Activated gamma-delta T cell (primary cell): Measurements from ENCODE around the gene AHI1.

Source experiments
- DNase-seq: peaks from one replicate; lab custom pipeline; 2025; lab: John Stamatoyannopoulos, UW

AHI1 gene

DNA sequence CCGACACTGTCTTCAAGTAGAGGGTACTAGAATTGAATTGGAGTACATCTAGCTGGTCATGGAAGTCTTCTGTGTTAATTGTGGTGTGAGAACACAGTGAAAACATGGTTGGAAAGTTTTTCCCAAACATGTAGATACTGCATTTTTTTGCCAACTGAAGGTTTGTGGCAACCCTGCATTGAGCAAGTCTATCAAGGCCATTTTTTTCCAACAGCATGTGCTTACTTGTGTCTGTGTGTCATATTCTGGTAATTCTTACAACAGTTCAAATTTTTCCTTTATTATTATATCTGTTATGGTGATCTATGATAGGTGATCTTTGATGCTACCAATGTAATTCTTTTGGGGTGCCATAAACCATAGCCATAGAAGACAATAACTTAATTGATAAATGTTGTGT is 169.4 kb downstream of the AHI1 start:
- DNase-seq = no peak

- DNase-seq = no peak
Observed at GRCh38 chr6:135325624-135326424, 171.7 kb downstream of the AHI1 start.

- DNase-seq = no peak
Observed at GRCh38 chr6:135324531-135324930, 173.0 kb downstream of the AHI1 start.

GRCh38 chr6:135323979-135324378 is 173.6 kb downstream of the AHI1 start:
- DNase-seq = no peak

DNA sequence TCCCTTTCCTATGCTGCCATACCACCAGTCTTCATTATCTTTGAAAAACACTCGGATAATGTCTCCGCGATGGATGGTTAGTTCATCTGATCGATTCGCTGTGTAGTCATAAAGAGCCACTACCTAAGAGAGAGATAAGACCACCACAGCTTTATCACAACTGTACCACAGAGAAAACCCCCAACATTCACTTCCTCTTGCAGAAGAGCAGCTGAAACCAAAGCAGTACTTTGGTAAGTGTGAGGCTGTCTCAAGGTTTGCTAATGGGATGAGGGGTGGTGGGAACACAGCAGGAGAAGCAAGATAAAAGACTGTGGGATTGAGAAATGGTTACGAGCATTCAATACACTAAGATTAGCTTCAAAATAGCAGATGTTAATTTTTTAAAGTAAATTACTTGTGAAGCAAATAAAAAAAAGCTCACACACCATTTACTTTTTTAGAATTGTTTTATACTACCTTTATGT is 174.3 kb downstream of the AHI1 start:
- DNase-seq = no peak

DNA sequence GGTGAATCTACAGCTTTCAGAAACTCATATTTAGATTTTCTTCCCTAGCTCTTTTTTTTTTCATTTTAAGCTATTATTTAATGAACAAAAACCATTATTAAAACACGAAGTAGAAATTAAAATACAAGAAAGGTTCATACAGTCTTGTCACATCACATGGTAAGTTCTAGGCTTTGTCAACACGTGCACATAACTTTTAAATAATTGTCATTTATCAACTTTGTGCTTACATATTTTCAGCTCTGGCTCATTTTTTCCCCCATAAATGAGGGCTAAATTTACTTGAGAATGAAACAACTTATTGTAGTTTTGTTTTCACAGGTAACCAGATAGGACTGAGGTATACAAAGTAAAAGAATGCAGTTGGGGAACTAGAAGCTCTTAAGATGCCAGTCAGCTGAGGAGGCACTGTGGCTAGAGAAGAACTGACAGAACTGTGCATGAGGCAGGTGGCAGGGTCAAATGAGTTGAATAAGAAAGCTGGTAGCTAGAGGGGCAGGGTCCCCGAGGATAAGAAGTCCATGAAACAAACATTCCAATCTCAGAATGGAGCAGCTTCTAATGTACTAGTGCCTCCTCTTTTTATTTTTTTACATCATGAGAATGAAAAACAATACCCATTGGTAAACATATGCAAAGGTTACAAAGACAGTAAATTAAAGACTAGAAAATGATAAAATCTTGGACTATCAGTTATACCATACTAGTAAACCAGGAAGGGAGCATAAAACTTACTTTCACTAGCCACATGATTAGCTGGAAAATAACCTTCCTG is 174.9 kb downstream of the AHI1 start:
- DNase-seq = no peak

DNA sequence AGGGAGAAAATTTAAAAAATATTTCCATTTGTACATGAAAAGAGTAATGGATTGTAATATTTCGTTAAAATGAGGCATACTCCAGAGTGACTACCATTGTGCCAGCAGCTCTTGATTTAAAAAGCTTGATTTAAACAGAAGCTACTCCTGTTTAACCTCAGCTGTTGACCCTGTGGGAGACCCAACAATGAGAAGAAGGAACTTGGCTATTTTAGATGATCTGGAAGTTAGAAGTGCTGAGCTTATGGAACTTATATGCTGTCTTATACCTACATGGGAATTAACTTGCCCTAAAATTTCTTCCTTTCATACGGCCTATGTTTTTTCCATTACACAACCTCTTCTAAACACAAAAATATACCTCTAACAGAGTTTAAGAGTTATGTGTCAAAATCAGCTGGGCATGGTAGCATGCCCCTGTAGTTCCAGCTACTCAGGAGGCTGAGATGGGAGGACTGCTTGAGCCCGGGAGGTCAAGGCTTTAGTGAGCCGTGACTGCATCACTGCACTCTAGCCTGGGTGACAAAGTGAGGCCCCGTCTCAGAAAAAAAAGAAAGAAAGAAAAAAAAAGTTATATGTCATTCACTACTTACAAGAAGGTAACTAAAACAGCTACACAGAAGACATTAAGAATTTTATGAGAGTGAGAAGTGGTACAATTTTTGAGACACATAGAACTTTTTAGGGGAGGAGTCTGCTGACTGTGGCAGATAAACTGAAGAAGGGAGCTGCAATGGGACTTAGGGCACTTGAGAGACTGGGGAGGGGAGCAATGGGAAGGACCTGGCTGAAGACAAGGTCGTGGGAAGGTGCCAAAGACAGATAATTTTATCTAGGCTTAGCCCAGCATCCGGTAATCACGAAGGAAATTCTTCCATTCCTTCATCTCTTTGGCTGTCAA is 176.6 kb downstream of the AHI1 start:
- no peak for DNase-seq

- no peak for DNase-seq
Observed at GRCh38 chr6:135319819-135320218, 177.7 kb downstream of the AHI1 start.

DNA sequence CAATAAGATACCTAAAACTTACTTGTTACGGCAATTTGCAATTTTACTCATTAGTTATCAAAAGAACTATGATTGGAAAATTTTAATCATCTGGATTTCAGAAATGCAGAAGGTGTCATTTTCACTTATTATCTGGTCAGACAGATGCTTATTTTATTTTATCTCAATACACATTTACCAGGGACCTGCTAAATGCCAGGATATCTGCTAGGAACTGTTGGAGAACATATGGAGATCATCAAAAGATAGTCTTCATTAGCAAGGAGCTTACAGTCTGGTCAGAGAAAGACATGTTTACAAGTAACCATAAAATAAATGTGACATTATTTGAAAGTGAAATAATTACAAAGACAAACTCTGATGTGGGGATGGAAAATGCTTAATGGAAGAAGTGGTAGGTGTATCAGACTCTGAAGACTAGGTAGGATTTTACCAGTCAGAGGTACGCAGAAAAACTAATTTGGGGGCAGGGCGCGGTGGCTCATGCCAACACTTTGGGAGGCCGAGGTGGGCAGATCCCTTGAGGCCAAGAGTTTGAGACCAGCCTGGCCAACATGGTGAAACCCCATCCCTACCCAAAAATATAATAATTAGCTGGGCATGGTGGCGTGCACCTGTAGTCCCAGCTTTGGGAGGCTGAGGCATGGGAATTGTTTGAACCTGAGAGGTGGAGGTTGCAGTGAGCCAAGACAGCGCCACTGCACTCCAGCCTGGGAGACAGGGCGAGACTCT is 178.6 kb downstream of the AHI1 start:
- DNase-seq = no peak

GRCh38 chr6:135314543-135314942 is 183.0 kb downstream of the AHI1 start:
- DNase-seq = no peak

GRCh38 chr6:135311446-135312200 is 185.9 kb downstream of the AHI1 start:
- no peak for DNase-seq

GRCh38 chr6:135310291-135310690 is 187.2 kb downstream of the AHI1 start:
- no peak for DNase-seq

GRCh38 chr6:135306740-135307420 is 190.7 kb downstream of the AHI1 start:
- no peak for DNase-seq

- DNase-seq = no peak
Observed at GRCh38 chr6:135306166-135306565, 191.4 kb downstream of the AHI1 start.

DNA sequence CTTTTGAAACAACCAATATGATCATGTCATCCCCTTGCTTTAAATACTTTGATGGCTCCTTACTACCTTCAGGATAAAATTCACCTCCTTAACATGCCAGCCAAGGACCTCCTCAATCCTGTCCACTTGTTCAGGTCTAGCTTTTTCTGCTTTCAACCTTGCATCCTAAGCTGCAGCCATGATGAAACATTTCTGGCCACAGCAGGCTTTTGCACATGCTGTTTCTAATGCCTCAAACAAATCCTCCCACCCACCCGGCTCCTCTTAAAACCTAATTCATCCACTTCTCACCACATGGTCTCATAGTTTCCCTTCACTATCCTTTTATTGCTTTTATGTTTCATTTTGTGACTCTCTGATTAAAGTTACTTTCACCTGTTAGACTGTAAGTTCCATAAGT is 191.9 kb downstream of the AHI1 start:
- DNase-seq = no peak

DNA sequence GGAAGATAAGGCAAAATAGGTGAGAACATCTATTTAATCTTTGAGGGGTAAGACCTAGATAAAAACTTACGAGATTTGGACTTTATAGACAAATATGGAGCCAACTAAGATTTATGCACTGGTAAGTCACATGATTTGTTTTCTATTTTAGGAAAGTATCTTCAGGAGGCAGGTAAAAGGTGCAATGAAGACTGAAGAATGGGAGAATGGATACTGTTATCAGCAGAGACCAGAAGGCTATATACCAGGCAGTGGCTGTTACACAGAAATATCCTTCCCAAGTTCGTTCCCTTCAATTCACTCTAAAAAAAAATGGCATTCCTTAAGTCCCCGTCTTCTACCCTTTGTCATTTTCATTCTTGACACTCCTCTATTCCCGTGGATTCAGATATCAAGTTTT is 192.7 kb downstream of the AHI1 start:
- no peak for DNase-seq

DNA sequence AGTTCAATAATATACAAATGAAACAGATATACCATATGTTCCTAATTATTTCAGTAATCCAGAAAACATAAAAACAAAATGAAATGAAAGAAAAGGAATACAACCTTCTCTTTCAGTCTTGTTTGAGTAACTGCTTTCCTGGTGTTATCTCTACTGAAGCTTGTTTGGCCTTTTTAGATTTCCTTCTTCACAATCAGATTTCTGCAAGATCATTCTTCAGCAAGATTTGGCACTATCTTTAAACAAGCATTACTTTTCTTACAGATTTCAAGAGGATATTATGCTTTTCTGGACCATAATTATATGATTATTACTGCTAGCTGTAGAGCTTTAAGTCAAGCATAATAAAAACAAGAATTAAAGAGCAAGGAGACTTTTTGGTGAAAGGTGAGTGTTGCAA is 196.2 kb downstream of the AHI1 start:
- DNase-seq = no peak

DNA sequence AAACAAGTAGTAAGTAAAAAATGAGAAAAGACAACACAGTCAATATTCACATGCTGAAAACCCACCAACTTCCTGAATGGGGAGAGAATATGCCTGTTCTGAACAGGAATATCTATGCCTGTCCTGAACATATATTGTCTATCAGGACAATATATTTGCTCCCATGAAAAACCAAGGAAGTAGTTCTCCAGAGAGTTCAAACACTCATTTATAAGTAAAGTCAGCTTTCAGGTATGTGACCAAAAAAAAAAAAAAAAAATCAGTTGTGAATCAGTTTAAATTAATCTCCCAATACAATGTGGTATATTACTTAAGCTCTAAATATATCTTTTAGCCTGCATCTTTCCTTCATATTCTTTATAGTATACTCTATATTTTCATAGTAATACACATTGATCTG is 197.0 kb downstream of the AHI1 start:
- DNase-seq = no peak

- no peak for DNase-seq
Observed at GRCh38 chr6:135299256-135299655, 198.3 kb downstream of the AHI1 start.

DNA sequence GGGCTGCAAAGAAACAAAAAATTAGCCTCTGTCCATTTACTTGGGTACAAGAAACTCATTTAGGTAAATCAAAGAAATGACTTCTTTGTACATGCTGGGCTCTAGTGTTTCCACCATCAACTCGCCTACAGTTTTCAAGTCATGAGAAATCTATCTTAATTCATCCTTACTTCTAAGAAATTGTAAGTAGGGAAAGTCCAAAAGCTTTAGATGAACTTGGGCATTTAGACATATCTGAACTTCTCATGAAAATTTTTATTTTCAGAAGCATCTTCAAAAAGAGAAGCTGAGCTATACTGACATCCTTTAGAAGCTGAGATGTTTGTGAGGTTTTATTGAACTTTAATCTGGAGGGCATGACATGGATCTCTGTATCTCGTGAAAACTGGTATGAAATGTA is 199.1 kb downstream of the AHI1 start:
- DNase-seq = no peak
